IMR-90 (cell line): ENCODE measurements around the gene PRRX1. TPM values are rescaled to one million over a fixed set of nuclear protein-coding genes. Genes with fewer than 3 reads are reported as not detected.

Experiments used
- ATAC-seq: fragments of 200-7000 bp; cut with Tn5 transposase; 2 replicates; pipeline ENCODE4 v1.9.1; 2020; ENCODE audit warnings: low read depth, mild to moderate bottlenecking, moderate library complexity
- BruUV-seq: library from RNA; stranded (reverse); fragments of 400-500 nt; replicated peaks from 2 replicates; lab custom pipeline; 2021; lab: Mats Ljungman, UMichigan
- CTCF ChIA-PET: fragments of 300-600 bp; formaldehyde crosslinking; extraction: SDS; loops from one replicate; lab custom pipeline; 2021; ENCODE audit warnings: antibody characterized with exemption; lab: Yijun Ruan, JAX
- POLR2A ChIA-PET: fragments of 300-600 bp; sonication (Branson Sonifier 250); formaldehyde crosslinking; loops from one replicate; lab custom pipeline; 2022; ENCODE audit warnings: antibody characterized with exemption; ENCODE audit not compliant: unreplicated experiment; lab: Charles Lee
- DNase-seq: peaks from one replicate; pipeline ENCODE4 v3.0.0; 2013
- H2AFZ ChIP-seq: replicated peaks from 2 replicates; pipeline ENCODE3; 2013; ENCODE audit warnings: low read length, mild to moderate bottlenecking; ENCODE audit not compliant: poor library complexity
- H2AK5ac ChIP-seq: 2 replicates; pipeline ENCODE4 v1.6.1; 2013; ENCODE audit warnings: low read depth, low read length, inconsistent platforms
- H2AK9ac ChIP-seq: replicated peaks from 2 replicates; pipeline ENCODE3; 2013; ENCODE audit warnings: mild to moderate bottlenecking, low read depth, low read length, moderate library complexity; ENCODE audit not compliant: poor library complexity
- H2BK120ac ChIP-seq: 2 replicates; pipeline ENCODE4 v1.6.1; 2013; ENCODE audit warnings: low read depth, low read length, inconsistent platforms
- H2BK15ac ChIP-seq: 3 replicates; pipeline ENCODE4 v1.6.1; 2013; ENCODE audit warnings: low read depth, low read length, inconsistent platforms
- H2BK20ac ChIP-seq: 2 replicates; pipeline ENCODE4 v1.6.1; 2013; ENCODE audit warnings: low read depth, mild to moderate bottlenecking, inconsistent platforms, low read length, moderate library complexity
- H2BK5ac ChIP-seq: 2 replicates; pipeline ENCODE4 v1.6.1; 2013; ENCODE audit warnings: mild to moderate bottlenecking, low read depth, low read length, inconsistent platforms; ENCODE audit not compliant: poor library complexity, severe bottlenecking
- H3K14ac ChIP-seq: replicated peaks from 2 replicates; pipeline ENCODE4 v1.6.1; 2013; ENCODE audit warnings: low read depth, low read length, inconsistent platforms
- H3K18ac ChIP-seq: 2 replicates; pipeline ENCODE4 v1.6.1; 2013; ENCODE audit warnings: low read depth, low read length, control low read depth
- H3K23ac ChIP-seq: 2 replicates; pipeline ENCODE4 v1.6.1; 2013; ENCODE audit warnings: low read depth, low read length, inconsistent platforms
- H3K27ac ChIP-seq: 2 replicates; pipeline ENCODE4 v1.5.1; 2013; ENCODE audit warnings: mild to moderate bottlenecking, control low read depth, low read length; ENCODE audit not compliant: insufficient read depth
- H3K27me3 ChIP-seq: 2 replicates; pipeline ENCODE4 v1.6.1; 2013; ENCODE audit warnings: low read length; ENCODE audit not compliant: control insufficient read depth, insufficient read depth
- H3K36me3 ChIP-seq: 2 replicates; pipeline ENCODE4 v1.6.1; 2013; ENCODE audit warnings: low read length, mixed read lengths; ENCODE audit not compliant: control insufficient read depth, insufficient read depth
- H3K4ac ChIP-seq: 2 replicates; pipeline ENCODE4 v1.6.1; 2013; ENCODE audit warnings: low read depth, low read length, inconsistent platforms
- H3K4me1 ChIP-seq: 2 replicates; pipeline ENCODE4 v1.6.1; 2013; ENCODE audit warnings: low read length, mixed read lengths; ENCODE audit not compliant: control insufficient read depth, insufficient read depth
- H3K4me2 ChIP-seq: 2 replicates; pipeline ENCODE4 v1.6.1; 2013; ENCODE audit warnings: low read depth, mild to moderate bottlenecking, control low read depth, low read length, moderate library complexity
- H3K4me3 ChIP-seq: 2 replicates; pipeline ENCODE4 v1.5.1; 2013; ENCODE audit warnings: low read depth, mild to moderate bottlenecking, control low read depth, low read length, moderate library complexity; ENCODE audit not compliant: insufficient read depth
- H3K56ac ChIP-seq: 2 replicates; pipeline ENCODE4 v1.6.1; 2013; ENCODE audit warnings: low read length, inconsistent platforms; ENCODE audit not compliant: insufficient read depth; ENCODE audit errors: extremely low read depth
- H3K79me1 ChIP-seq, 2 experiments: 2 replicates each; pipeline ENCODE4 v1.6.1; 2013; ENCODE audit warnings: low read length in 2 of 2, inconsistent platforms in 1 of 2, low read depth in 1 of 2
- H3K9ac ChIP-seq: 2 replicates; pipeline ENCODE4 v1.6.1; 2013; ENCODE audit warnings: low read depth, low read length, control low read depth
- H3K9me1 ChIP-seq: 2 replicates; pipeline ENCODE4 v1.6.1; 2013; ENCODE audit warnings: low read length, inconsistent platforms; ENCODE audit not compliant: insufficient read depth
- H3K9me3 ChIP-seq: 2 replicates; pipeline ENCODE4 v1.6.1; 2013; ENCODE audit warnings: low read length; ENCODE audit not compliant: control insufficient read depth, insufficient read depth
- H4K20me1 ChIP-seq: 2 replicates; pipeline ENCODE4 v1.6.1; 2013; ENCODE audit warnings: low read length, inconsistent platforms; ENCODE audit not compliant: insufficient read depth
- H4K5ac ChIP-seq: 2 replicates; pipeline ENCODE4 v1.6.1; 2013; ENCODE audit warnings: mild to moderate bottlenecking, low read depth, low read length, control low read depth
- H4K8ac ChIP-seq, 2 experiments: 2 replicates each; pipeline ENCODE4 v1.6.1; 2013; ENCODE audit warnings: low read depth in 2 of 2, low read length in 2 of 2, control low read depth in 1 of 2, inconsistent platforms in 1 of 2
- H4K91ac ChIP-seq: 2 replicates; pipeline ENCODE4 v1.6.1; 2013; ENCODE audit warnings: low read depth, low read length, inconsistent platforms; ENCODE audit not compliant: insufficient read depth
- MAZ ChIP-seq: IDR thresholded peaks from 2 replicates; pipeline ENCODE4 v1.6.1; 2012; ENCODE audit warnings: low read depth, mild to moderate bottlenecking, low read length, improper control_type of control experiment, moderate library complexity, borderline replicate concordance
- MXI1 ChIP-seq: IDR thresholded peaks from 2 replicates; pipeline ENCODE4 v1.6.1; 2012; ENCODE audit warnings: low read depth, mild to moderate bottlenecking, low read length, moderate library complexity, borderline replicate concordance
- dilution Hi-C: fragments of 300-500 bp; cut with HindIII; formaldehyde crosslinking; loops from one replicate; pipeline ENCODE4 v1.14.3; 2018; ENCODE audit warnings: low sequenced_read_pairs; ENCODE audit not compliant: unreplicated experiment
- in situ Hi-C: fragments of 300-500 bp; cut with MboI; formaldehyde crosslinking; loops from 3 replicates; pipeline ENCODE4 v1.14.3; 2019; ENCODE audit warnings: low sequenced_read_pairs, inconsistent platforms, mixed read lengths
- intact Hi-C: fragments of 100-400 bp; cut with micrococcal nuclease; formaldehyde crosslinking; loops from 2 replicates; pipeline ENCODE4 v1.10.0; 2022
- polyA plus RNA-seq, 3 experiments: library from polyadenylated mRNA; depleted of rRNA; stranded (reverse); fragments of >200 nt; gene quantifications; 2 replicates each; pipeline ENCODE4 v1.2.3, GENCODE V29; 2012; ENCODE audit warnings: low replicate concordance in 1 of 3
- total RNA-seq: library from RNA; depleted of rRNA; stranded (reverse); fragments of >200 nt; gene quantifications from 2 replicates; pipeline ENCODE4 v1.2.3, GENCODE V29; 2012

The PRRX1 gene
- total and polyA plus RNA-seq, 2 of the 4 experiments (the other 2 are of a cell fraction), result 50.0 to 65.4 TPM

DNA sequence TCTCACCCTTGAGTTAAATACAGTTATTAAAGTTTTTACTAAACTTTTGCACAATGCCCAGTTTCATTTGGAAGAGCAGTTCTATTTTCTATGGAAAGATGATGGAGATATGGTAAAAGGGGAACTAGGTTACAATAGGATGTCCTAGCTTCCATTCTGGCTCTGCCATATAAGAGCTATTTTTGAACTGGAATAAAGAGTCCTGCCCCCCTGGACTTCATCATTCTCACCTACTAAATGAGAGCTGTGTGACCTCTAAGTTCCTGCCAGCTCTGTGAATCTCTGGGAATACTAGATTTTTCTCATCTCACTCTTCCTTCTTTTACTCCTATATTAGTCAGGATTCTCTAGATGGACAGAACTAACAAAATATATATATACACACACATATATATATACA is 106.3 kb downstream of the PRRX1 start:
- Histone ChIP-seq H2BK5ac (no peak overlapping the region), H3K9me3 (no peaks in the 10 kb centered on the region), H3K4me3 (no peak overlapping the region), H2BK120ac (no peak overlapping the region), H2BK20ac (no peak overlapping the region), H3K79me1 (no peaks in the 10 kb centered on the region), H3K56ac (no peak overlapping the region), H3K27ac (no peak overlapping the region), H2AK9ac (no peak overlapping the region), H3K4me2 (no peak overlapping the region), H3K23ac (no peak overlapping the region), H2AFZ (no peak overlapping the region), H4K20me1 (no peaks in the 10 kb centered on the region), H3K36me3 (no peaks in the 10 kb centered on the region), H4K91ac (no peak overlapping the region), H3K18ac (no peak overlapping the region), H2BK15ac (no peak overlapping the region), H3K14ac (no peak overlapping the region), H3K4me1 (no peaks in the 10 kb centered on the region), H4K5ac (no peak overlapping the region), H3K27me3 (no peaks in the 10 kb centered on the region), H3K4ac (no peak overlapping the region), H4K8ac (no peak overlapping the region), H3K9ac (no peak overlapping the region), H3K9me1 (no peaks in the 10 kb centered on the region), H2AK5ac (no peak overlapping the region)
- TF ChIP-seq MXI1, result no peak
- no peak for TF ChIP-seq MAZ
- ChIA-PET CTCF (no interaction called here), POLR2A (no interaction called here)
- intact Hi-C loops, result no loop called here
- dilution Hi-C loops, result no loop called here
- DNase-seq (no peak), ATAC-seq (no peak)
- in situ Hi-C loops, result loop anchor here (25.0 kb wide), 1 partner anchor 833 kb away; no protein-coding TSS in a partner anchor
- BruUV-seq, result no TSS peak
